ENCODE data around the gene FSD1.

DNA sequence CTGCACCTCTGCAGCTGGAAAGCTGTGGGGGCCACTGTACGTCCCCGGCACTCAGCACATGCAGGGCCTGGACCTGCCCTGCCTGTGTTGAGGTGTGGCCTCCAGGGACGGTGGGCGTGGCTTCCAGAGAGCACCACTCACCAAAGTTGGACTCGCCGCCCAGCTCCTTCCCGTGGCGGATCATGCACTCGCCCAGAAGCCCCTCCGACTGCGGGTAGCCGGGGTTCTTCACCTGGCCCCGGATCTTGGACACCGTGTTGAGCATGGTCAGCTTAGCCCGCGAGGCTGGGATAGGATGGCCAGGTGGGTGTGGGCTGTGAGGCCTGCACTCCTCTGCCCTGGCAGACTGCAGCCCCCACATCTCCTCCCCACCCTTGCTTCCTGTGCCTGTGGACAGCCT, 60.9 kb downstream of the FSD1 start:
- TF ChIP-seq, protein P1, sequence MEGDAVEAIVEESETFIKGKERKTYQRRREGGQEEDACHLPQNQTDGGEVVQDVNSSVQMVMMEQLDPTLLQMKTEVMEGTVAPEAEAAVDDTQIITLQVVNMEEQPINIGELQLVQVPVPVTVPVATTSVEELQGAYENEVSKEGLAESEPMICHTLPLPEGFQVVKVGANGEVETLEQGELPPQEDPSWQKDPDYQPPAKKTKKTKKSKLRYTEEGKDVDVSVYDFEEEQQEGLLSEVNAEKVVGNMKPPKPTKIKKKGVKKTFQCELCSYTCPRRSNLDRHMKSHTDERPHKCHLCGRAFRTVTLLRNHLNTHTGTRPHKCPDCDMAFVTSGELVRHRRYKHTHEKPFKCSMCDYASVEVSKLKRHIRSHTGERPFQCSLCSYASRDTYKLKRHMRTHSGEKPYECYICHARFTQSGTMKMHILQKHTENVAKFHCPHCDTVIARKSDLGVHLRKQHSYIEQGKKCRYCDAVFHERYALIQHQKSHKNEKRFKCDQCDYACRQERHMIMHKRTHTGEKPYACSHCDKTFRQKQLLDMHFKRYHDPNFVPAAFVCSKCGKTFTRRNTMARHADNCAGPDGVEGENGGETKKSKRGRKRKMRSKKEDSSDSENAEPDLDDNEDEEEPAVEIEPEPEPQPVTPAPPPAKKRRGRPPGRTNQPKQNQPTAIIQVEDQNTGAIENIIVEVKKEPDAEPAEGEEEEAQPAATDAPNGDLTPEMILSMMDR (IDR thresholded peaks at IDR 0.05): no peak
- no peak for TF ChIP-seq POLR2A (IDR thresholded peaks at IDR 0.05)
